OCI-LY7 (cell line): ENCODE results near the gene PGLYRP2.

Experiments used
- CTCF ChIP-seq: fragments of 200-600 bp; sonication (generic); conservative IDR thresholded peaks from 2 replicates; pipeline ENCODE4 v1.5.1; 2014; ENCODE audit warnings: mild to moderate bottlenecking, antibody characterized with exemption, low read length, moderate library complexity, mixed read lengths
- EZH2phosphoT487 ChIP-seq: fragments of 200-600 bp; sonication (generic); IDR thresholded peaks from 2 replicates; pipeline ENCODE4 v1.6.1; 2018; ENCODE audit warnings: low read depth, borderline replicate concordance, mild to moderate bottlenecking, mixed run types, antibody characterized with exemption, low read length, moderate library complexity, mixed read lengths

GRCh38 chr19:15457701-15458484 lies 21.4 kb downstream of the PGLYRP2 start:
- TF ChIP-seq CTCF = no peak
- TF ChIP-seq EZH2phosphoT487 = no peak
